T-cell (primary cell): ENCODE data around the gene KCNMA1. TPM values are rescaled to one million over a fixed set of nuclear protein-coding genes. Genes with fewer than 3 reads are reported as not detected.

Experiments used
- ATAC-seq, 4 experiments: fragments of 200-7000 bp in 3 of 4; fragments of 150-1000 bp in 1 of 4; cut with Tn5 transposase; replicated peaks in 1 of 4; 1 replicate in 3 of 4; 2 replicates in 1 of 4; pipeline ENCODE4 v1.10.0; 2021; ENCODE audit warnings: moderate library complexity in 3 of 4, mild to moderate bottlenecking in 2 of 4, moderate number of reproducible peaks in 1 of 4
- CTCF ChIA-PET, 2 donors: fragments of 300-600 bp; sonication (Branson Sonifier 250); formaldehyde crosslinking; loops; one replicate each; lab custom pipeline; 2022; ENCODE audit warnings: antibody characterized with exemption in 2 of 2; lab: Charles Lee
- POLR2A ChIA-PET, 2 donors: fragments of 300-600 bp; sonication (Branson Sonifier 250); formaldehyde crosslinking; loops; one replicate each; lab custom pipeline; 2022; ENCODE audit warnings: antibody characterized with exemption in 2 of 2; lab: Charles Lee
- DNase-seq, 35 experiments: peaks; one replicate each; pipeline versions ENCODE4 v3.0.0 to v3.0.0-alpha.2; 2013 to 2023
- H3K27ac ChIP-seq: one replicate; pipeline ENCODE4 v1.5.1; 2013; ENCODE audit warnings: low read length
- H3K27me3 ChIP-seq, 2 experiments: replicated peaks in 1 of 2; 1 replicate in 1 of 2; 2 replicates in 1 of 2; pipeline versions ENCODE4 v1.6.1 to v1.7.0; 2013; ENCODE audit warnings: low read length in 1 of 2, mixed read lengths in 1 of 2; ENCODE audit not compliant: control insufficient read depth in 2 of 2, insufficient read depth in 2 of 2; ENCODE audit errors: extremely low read depth in 1 of 2
- H3K36me3 ChIP-seq, 2 donors: 1 replicate in 1 of 2; 2 replicates in 1 of 2; pipeline versions ENCODE4 v1.6.1 to v1.7.0; 2013; ENCODE audit warnings: low read length in 1 of 2; ENCODE audit not compliant: control insufficient read depth in 2 of 2, insufficient read depth in 1 of 2; ENCODE audit errors: extremely low read depth in 1 of 2
- H3K4me1 ChIP-seq, 2 experiments: 1 replicate in 1 of 2; 2 replicates in 1 of 2; pipeline versions ENCODE4 v1.6.1 to v1.7.0; 2013; ENCODE audit warnings: low read length in 2 of 2, mixed read lengths in 1 of 2; ENCODE audit not compliant: insufficient read depth in 2 of 2, control insufficient read depth in 1 of 2; ENCODE audit errors: extremely low read depth in 1 of 2
- H3K4me3 ChIP-seq, 2 donors: 1 replicate in 1 of 2; 2 replicates in 1 of 2; pipeline versions ENCODE4 v1.5.1 to v1.7.0; 2013; ENCODE audit warnings: mild to moderate bottlenecking in 2 of 2, low read length in 1 of 2, moderate library complexity in 1 of 2; ENCODE audit not compliant: control insufficient read depth in 1 of 2; ENCODE audit errors: extremely low read depth in 1 of 2
- H3K9me3 ChIP-seq: 2 replicates; pipeline ENCODE4 v1.7.0; 2013
- H3K27ac Mint-ChIP-seq, 2 donors: one replicate each; pipeline ENCODE4 v1.8.0; 2020 to 2021; ENCODE audit warnings: mild to moderate bottlenecking in 2 of 2, mixed read lengths in 2 of 2
- H3K27me3 Mint-ChIP-seq, 2 donors: one replicate each; pipeline ENCODE4 v1.8.0; 2021 to 2022; ENCODE audit warnings: mixed read lengths in 2 of 2
- H3K36me3 Mint-ChIP-seq: one replicate; pipeline ENCODE4 v1.8.0; 2021; ENCODE audit warnings: mixed read lengths
- H3K4me1 Mint-ChIP-seq, 3 donors: one replicate each; pipeline ENCODE4 v1.8.0; 2020 to 2022; ENCODE audit warnings: mixed read lengths in 3 of 3, mild to moderate bottlenecking in 1 of 3
- H3K4me3 Mint-ChIP-seq, 3 donors: one replicate each; pipeline ENCODE4 v1.8.0; 2020 to 2022; ENCODE audit warnings: mild to moderate bottlenecking in 3 of 3, mixed read lengths in 3 of 3, moderate library complexity in 3 of 3
- H3K9me3 Mint-ChIP-seq, 3 donors: one replicate each; pipeline ENCODE4 v1.8.0; 2020 to 2022; ENCODE audit warnings: mixed read lengths in 3 of 3
- WGBS: methylation state at CpG from one replicate; pipeline ENCODE4 v1.1.5; 2013; ENCODE audit warnings: missing lambda C conversion rate; ENCODE audit not compliant: insufficient coverage; 5-methylcytosine and 5-hydroxymethylcytosine counted together
- total RNA-seq, 35 experiments: library from RNA in 6 of 35; stranded (reverse) in 6 of 35; fragments of 120-200 nt in 1 of 35; gene quantifications; one replicate each; pipeline versions ENCODE4 v1.2.1 to v1.2.4 and lab custom pipeline; 2013 to 2026

The KCNMA1 gene
- total RNA-seq, 5 donors from 2014 or later (not counting 1 experiment from before 2014, with no cell fraction given), result 0.14 to 1.6 (median 0.60) TPM

DNA sequence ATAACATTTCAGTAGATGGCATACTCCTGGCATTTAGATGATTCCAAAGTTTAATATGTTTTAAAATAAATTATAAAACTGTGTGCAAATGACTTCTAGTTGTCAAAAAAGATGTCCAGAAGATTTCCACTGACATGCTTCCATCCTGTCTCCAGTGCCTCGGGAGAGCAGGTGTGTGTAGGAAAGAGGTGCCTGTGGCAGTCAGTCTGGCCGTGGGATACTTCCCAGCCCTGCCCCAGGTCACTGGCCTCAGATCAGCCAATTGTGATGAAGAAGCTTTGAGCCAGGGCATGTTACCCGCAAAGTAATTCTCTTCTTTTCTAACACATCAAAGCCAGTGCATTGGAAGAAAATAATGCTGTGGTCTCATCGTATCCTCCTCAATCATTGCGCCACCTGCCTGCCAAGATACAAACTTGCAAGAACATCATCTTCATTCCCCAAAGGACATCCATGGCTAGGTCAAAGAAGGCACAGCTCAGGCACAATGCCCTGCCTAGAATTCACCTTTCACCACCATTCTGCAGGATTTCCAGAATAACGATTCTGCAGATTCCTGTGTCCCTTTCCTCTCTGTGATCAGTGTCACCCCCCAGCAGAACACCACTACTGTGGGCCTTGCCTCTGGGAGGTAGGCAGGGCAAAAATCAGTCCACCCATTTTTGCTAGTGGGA lies 6.3 kb upstream of the KCNMA1 start:
- Histone ChIP-seq H3K36me3 (no peaks in the 10 kb centered on the region), H3K27me3 (peaks cover 3 to 23% of the 10 kb centered on the region in 2 experiments), H3K4me1 (no peaks in the 10 kb centered on the region), H3K9me3 (no peaks in the 10 kb centered on the region), H3K27ac (no peak overlapping the region), H3K4me3 (no peak overlapping the region)
- ATAC-seq (no peak), DNase-seq (peak in 15 of 35 experiments; percentile 4 to 51 (median 13))
- Mint-ChIP-seq H3K4me3 (no peak overlapping the region), H3K4me1 (peaks cover 0 to 5% (median 5%) of the 10 kb centered on the region in 3 donors), H3K27me3 (peaks cover 30 to 49% of the 10 kb centered on the region in 2 donors), H3K36me3 (no peaks in the 10 kb centered on the region), H3K27ac (no peak overlapping the region), H3K9me3 (no peaks in the 10 kb centered on the region)
- ChIA-PET CTCF (interaction anchor here (0.6 to 2.1 kb wide), 13 partner anchors 9 to 1447 kb away, joined by 3 to 19 read pairs (median 4); no protein-coding TSS in a partner anchor), POLR2A (no interaction called here)
- 40% methylated on average over 4 of the region's 6 CpGs for WGBS

GRCh38 chr10:77641788-77642397 lies 4.3 kb upstream of the KCNMA1 start:
- Histone ChIP-seq H3K27me3 (peaks cover 6 to 30% of the 10 kb centered on the region in 2 experiments), H3K36me3 (no peaks in the 10 kb centered on the region), H3K4me3 (no peak overlapping the region), H3K4me1 (no peaks in the 10 kb centered on the region), H3K9me3 (no peaks in the 10 kb centered on the region), H3K27ac (no peak overlapping the region)
- ChIA-PET CTCF (interaction anchor here (0.5 to 3.2 kb wide), 10 partner anchors 70 to 477 kb away, joined by 3 to 16 read pairs (median 4); no protein-coding TSS in a partner anchor), POLR2A (no interaction called here)
- Mint-ChIP-seq H3K36me3 (no peaks in the 10 kb centered on the region), H3K27ac (no peak overlapping the region), H3K9me3 (no peaks in the 10 kb centered on the region), H3K4me1 (peaks cover 0 to 10% (median 9%) of the 10 kb centered on the region in 3 donors), H3K4me3 (no peak overlapping the region), H3K27me3 (peaks cover 34 to 46% of the 10 kb centered on the region in 2 donors)
- 0% methylated on average over 4 of the region's 5 CpGs for WGBS
- ATAC-seq, result no peak
- DNase-seq, result peak in 27 of 35 experiments; percentile 5 to 72 (median 31)

DNA sequence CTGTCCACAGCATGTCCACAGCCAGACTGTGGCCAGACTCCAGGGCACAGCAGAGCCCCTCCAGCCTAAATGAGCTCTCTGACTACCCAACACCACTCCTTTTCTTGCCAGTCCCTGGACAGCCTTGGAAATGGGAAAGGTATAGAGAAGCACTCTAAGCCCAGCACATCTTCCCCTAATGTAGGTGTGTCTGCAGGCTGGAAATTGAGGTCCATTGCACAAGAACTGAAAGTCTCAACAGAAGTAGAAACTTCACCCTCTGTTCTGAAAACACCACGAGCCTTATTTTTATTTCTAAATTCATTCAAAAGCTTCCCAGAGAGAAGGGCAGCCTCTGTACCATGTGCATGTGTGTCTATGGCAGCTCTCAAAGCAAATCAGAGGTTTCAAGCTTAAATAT lies 3.7 kb upstream of the KCNMA1 start:
- H3K27me3 Mint-ChIP-seq, result peaks cover 37 to 50% of the 10 kb centered on the region in 2 donors
- H3K4me3 Mint-ChIP-seq, result no peak overlapping the region
- CTCF ChIA-PET, result interaction anchor here (0.6 to 3.2 kb wide), 11 partner anchors 70 to 476 kb away, joined by 3 to 16 read pairs (median 3); no protein-coding TSS in a partner anchor

GRCh38 chr10:77640167-77640566 lies 2.6 kb upstream of the KCNMA1 start:
- 40% methylated on average over 1 of the region's 3 CpGs for WGBS
- ChIA-PET CTCF (interaction anchor here (0.7 to 3.2 kb wide), 5 partner anchors 20 to 475 kb away, joined by 3 to 16 read pairs (median 4); no protein-coding TSS in a partner anchor), POLR2A (no interaction called here)
- DNase-seq (no peak), ATAC-seq (no peak)
- Histone ChIP-seq H3K36me3 (no peaks in the 10 kb centered on the region), H3K27me3 (peaks cover 6 to 43% of the 10 kb centered on the region in 2 experiments), H3K4me1 (no peaks in the 10 kb centered on the region), H3K9me3 (no peaks in the 10 kb centered on the region), H3K4me3 (no peak overlapping the region), H3K27ac (no peak overlapping the region)
- no peaks in the 10 kb centered on the region for H3K36me3 Mint-ChIP-seq
- H3K9me3 Mint-ChIP-seq, result no peaks in the 10 kb centered on the region
- H3K4me3 Mint-ChIP-seq, result no peak overlapping the region
- peaks cover 42 to 55% of the 10 kb centered on the region in 2 donors for H3K27me3 Mint-ChIP-seq
- no peak overlapping the region for H3K27ac Mint-ChIP-seq
- peaks cover 0 to 15% (median 9%) of the 10 kb centered on the region in 3 donors for H3K4me1 Mint-ChIP-seq

More for the DNA sequence above, 3.7 kb upstream of the KCNMA1 start:
- peaks cover 0 to 15% (median 9%) of the 10 kb centered on the region in 3 donors for H3K4me1 Mint-ChIP-seq
- POLR2A ChIA-PET, result no interaction called here
- Histone ChIP-seq H3K4me3 (no peak overlapping the region), H3K27me3 (peaks cover 6 to 34% of the 10 kb centered on the region in 2 experiments), H3K9me3 (no peaks in the 10 kb centered on the region), H3K4me1 (no peaks in the 10 kb centered on the region), H3K27ac (no peak overlapping the region), H3K36me3 (no peaks in the 10 kb centered on the region)
- no peak for DNase-seq
- no CpG with 5 or more reads among the region's 1 CpG for WGBS
- H3K9me3 Mint-ChIP-seq, result no peaks in the 10 kb centered on the region
- H3K27ac Mint-ChIP-seq, result no peak overlapping the region
- H3K36me3 Mint-ChIP-seq, result no peaks in the 10 kb centered on the region
- no peak for ATAC-seq

GRCh38 chr10:77639756-77640155 lies 2.1 kb upstream of the KCNMA1 start:
- H3K4me3 ChIP-seq, result no peak overlapping the region
- Mint-ChIP-seq H3K36me3 (no peaks in the 10 kb centered on the region), H3K27ac (no peak overlapping the region), H3K4me1 (peaks cover 0 to 15% (median 9%) of the 10 kb centered on the region in 3 donors), H3K4me3 (no peak overlapping the region), H3K27me3 (peaks cover 47 to 57% of the 10 kb centered on the region in 2 donors), H3K9me3 (no peaks in the 10 kb centered on the region)
- peaks cover 7 to 43% of the 10 kb centered on the region in 2 experiments for H3K27me3 ChIP-seq
- ChIA-PET POLR2A (no interaction called here), CTCF (interaction anchor here in 1 of 2 donors (0.7 to 1.3 kb wide), 2 partner anchors 20 to 467 kb away, joined by 3 to 4 read pairs; no protein-coding TSS in a partner anchor)
- no peak for DNase-seq
- no peaks in the 10 kb centered on the region for H3K36me3 ChIP-seq
- no peaks in the 10 kb centered on the region for H3K9me3 ChIP-seq
- no peaks in the 10 kb centered on the region for H3K4me1 ChIP-seq
- no peak overlapping the region for H3K27ac ChIP-seq
- WGBS, result no CpG with 5 or more reads among the region's 3 CpGs
- no peak for ATAC-seq

DNA sequence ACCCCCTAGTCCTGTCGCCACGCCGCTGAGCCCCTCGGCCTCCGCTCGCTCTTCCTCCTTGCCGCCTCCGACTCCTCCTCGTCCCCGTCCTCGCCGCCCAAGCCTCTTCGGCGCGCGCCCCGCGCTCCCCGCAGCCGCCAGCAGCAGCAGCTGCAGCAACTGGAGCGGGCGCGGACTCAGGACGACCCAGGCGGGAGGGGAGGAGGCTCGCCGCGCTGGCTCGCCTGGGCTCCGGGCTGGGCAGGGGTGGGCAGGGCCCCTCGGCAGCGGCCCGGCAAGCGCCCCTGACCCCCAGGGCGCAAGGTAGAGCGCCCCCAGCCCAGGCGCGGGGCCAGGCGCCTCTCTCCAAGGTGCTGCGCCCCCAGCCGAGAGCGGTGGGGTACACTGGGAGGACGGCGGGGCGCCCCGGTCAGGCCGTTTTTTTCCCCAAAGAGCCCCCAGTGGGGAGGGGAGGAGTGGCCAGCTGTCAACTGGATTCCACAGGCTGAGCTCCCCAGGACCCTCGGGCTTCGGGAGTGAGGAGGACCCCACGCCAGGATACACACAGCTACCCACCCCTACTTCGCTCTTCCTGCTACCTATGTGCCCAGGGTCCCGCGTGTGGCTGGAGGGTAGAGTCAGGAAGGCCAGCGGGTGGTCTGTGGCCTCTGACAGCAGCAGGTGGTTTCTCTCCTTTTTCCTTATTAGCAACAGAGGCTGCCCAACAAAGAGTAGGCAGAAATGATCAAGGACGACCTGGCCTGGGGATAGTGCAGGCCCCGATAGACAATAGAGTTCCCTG lies 903 bp upstream of the KCNMA1 start:
- no peaks in the 10 kb centered on the region for H3K9me3 Mint-ChIP-seq
- ATAC-seq, result no peak
- peaks cover 10 to 45% of the 10 kb centered on the region in 2 experiments for H3K27me3 ChIP-seq
- peaks cover 56 to 64% of the 10 kb centered on the region in 2 donors for H3K27me3 Mint-ChIP-seq
- peaks cover 0 to 15% (median 9%) of the 10 kb centered on the region in 3 donors for H3K4me1 Mint-ChIP-seq
- CTCF ChIA-PET, result interaction anchor here (0.7 to 1.3 kb wide), 5 partner anchors 15 to 1969 kb away, joined by 3 to 4 read pairs (median 3); no protein-coding TSS in a partner anchor
- H3K4me3 ChIP-seq, result no peak overlapping the region
- H3K27ac ChIP-seq, result no peak overlapping the region
- no peaks in the 10 kb centered on the region for H3K36me3 Mint-ChIP-seq
- POLR2A ChIA-PET, result no interaction called here
- peak overlapping the region; percentile 17 to 54 (median 49) for H3K4me3 Mint-ChIP-seq
- H3K27ac Mint-ChIP-seq, result no peak overlapping the region
- 4% methylated on average over 45 of the region's 56 CpGs for WGBS
- H3K9me3 ChIP-seq, result no peaks in the 10 kb centered on the region
- no peaks in the 10 kb centered on the region for H3K4me1 ChIP-seq
- DNase-seq, result no peak
- no peaks in the 10 kb centered on the region for H3K36me3 ChIP-seq
